Measurements from ENCODE around the gene ADGRF1.
A peak's percentile ranks its signal among the peaks of the same experiment; 100 is the strongest.
"Not testable (repeated sequence)": the region's sequence is repeated elsewhere in the genome, so short reads cannot be mapped to it uniquely, and the experiment has no call there.

ADGRF1 gene

GRCh38 chr6:47042275-47042791 lies at the start of gene ADGRF1:
Gene ADGRF1 (minus strand): TSS chr6:47042332. CDS start chr6:47029061, 13,271 bp downstream.
- H3K4me3 ChIP-seq, result no peak within 1 kb of the TSS
- H3K27ac ChIP-seq, result no peak within 1 kb of the TSS
- DNase-seq (ENCODE audit: low spot score), result no peak
- TF ChIP-seq CTCF (IDR thresholded peaks at IDR 0.05), result no peak

- Histone ChIP-seq H3K27ac (no peak overlapping the region), H3K4me3 (no peak overlapping the region)
- no peak for DNase-seq (ENCODE audit: low spot score)
- no peak for TF ChIP-seq CTCF (IDR thresholded peaks at IDR 0.05)
Measured at GRCh38 chr6:47090881-47091280, 48.7 kb upstream of the ADGRF1 start.

- not testable (repeated sequence) for DNase-seq (ENCODE audit: low spot score); H3K4me3 ChIP-seq; H3K27ac ChIP-seq
Measured at GRCh38 chr6:47089473-47089872, 47.3 kb upstream of the ADGRF1 start.

- TF ChIP-seq CTCF (IDR thresholded peaks at IDR 0.05), result no peak
- Histone ChIP-seq H3K4me3 (no peak overlapping the region), H3K27ac (no peak overlapping the region)
- no peak for DNase-seq (ENCODE audit: low spot score)
Measured at GRCh38 chr6:47086051-47086770, 44.1 kb upstream of the ADGRF1 start.

GRCh38 chr6:47084610-47085009 lies 42.5 kb upstream of the ADGRF1 start:
- no peak for DNase-seq (ENCODE audit: low spot score)
- TF ChIP-seq CTCF (IDR thresholded peaks at IDR 0.05), result no peak
- Histone ChIP-seq H3K4me3 (no peak overlapping the region), H3K27ac (no peak overlapping the region)

GRCh38 chr6:47083586-47084047 lies 41.5 kb upstream of the ADGRF1 start:
- peak; percentile 86 for DNase-seq (ENCODE audit: low spot score)
- TF ChIP-seq CTCF (IDR thresholded peaks at IDR 0.05), result no peak
- Histone ChIP-seq H3K27ac (no peak overlapping the region), H3K4me3 (peak overlapping the region; percentile 25)

GRCh38 chr6:47080083-47080596 lies 38.0 kb upstream of the ADGRF1 start:
- Histone ChIP-seq H3K27ac (no peak overlapping the region), H3K4me3 (no peak overlapping the region)
- DNase-seq (ENCODE audit: low spot score), result no peak
- no peak for TF ChIP-seq CTCF (IDR thresholded peaks at IDR 0.05)

All from coronary artery (tissue), 2 donors.